ENCODE measurements around the gene PIGS.

The PIGS gene

DNA sequence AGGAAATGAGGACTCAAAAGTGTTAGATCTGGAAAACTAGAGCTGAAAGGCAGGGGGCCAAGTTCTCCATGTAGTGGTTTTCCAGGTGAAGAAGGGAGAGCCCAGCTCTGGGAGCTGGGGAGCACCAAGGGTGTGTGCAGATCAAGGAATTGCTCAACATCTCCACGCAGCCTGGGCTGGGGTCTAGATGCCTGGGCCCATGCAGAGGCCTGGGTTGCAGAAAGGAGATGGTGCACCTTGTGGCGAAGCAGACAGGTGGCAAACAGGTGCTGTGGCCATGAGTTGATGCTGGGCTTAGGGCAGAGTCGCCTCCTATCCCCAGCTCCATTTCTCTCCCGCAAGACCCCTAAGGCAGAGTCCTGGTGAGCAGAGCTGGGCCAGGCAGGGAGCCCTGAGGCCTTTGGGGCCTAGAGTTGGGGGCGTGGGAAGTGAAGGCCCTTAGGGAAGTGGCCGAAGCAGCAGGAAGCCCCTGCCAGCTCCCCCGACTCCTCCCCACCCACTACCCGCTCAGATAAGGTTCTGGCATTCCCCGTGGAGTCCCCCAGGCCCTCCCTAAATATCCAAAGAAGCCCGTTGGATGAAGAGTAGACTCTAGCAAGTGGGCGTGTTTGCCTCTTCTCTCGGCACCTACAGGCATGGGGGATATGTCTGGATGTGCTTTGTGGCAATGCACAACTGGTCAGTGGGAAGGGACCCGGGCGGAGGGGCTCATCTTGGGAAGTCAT, 64.4 kb downstream of the PIGS start:
- no peak for DNase-seq (ENCODE audit: low read depth)

DNA sequence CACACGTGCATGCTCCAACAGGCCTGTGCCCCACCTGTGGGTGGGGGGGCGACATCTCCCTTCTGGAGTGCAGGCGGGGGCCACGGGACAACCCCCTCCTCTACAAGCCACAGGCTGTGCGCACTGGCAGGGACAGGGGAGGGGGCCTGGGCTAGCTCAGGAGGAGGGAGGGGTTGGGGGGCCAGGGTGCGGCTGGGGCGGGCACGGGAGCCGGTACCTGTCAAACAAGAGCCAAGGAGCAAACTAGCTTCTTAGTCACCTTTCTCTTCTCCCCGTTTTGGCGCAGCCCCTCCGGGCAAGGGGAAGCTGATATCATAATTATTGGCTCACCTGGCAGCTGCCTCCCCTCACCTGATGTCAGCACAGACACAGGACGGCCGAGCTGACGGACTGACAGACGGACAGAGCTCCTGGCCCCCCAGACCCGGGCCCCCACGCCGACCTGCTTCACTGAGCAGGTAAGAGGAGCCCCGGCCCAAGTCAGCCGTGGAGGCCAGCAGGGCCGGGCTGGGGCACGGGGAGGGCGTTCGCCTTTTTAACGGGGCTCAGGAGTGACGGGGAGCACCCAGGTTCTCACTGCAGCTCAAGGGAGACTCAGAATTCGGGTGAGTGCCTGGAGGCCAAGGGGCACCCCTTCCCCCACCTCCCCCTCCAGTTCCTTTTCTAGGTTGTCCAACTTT, 65.2 kb downstream of the PIGS start, which contains the start of gene FOXN1:
Gene FOXN1, plus strand, starts transcription at position 363 of the 680 bp plus-strand sequence. CDS start 17,622 bp downstream, outside the sequence.
- DNase-seq (ENCODE audit: low read depth), result no peak

GRCh38 chr17:28503420-28503819, 67.9 kb downstream of the PIGS start:
- DNase-seq (ENCODE audit: low read depth), result no peak

All from GM04504 (cell line).